Transverse colon (tissue), 4 donors: ENCODE measurements around the gene DNAH3. TPM values are rescaled to one million over a fixed set of nuclear protein-coding genes. Genes with fewer than 3 reads are reported as not detected.
"Not testable (repeated sequence)": the region's sequence is repeated elsewhere in the genome, so short reads cannot be mapped to it uniquely, and the experiment has no call there.

Experiments
- DNase-seq: peaks from one replicate; pipeline ENCODE4 v3.0.0-alpha.2; 2019
- H3K27ac ChIP-seq, 4 donors: fragments of 200-600 bp; sonication (generic); 2 replicates each; pipeline ENCODE4 v1.5.1; 2016 to 2018; ENCODE audit warnings: inconsistent platforms in 4 of 4
- H3K27me3 ChIP-seq: fragments of 200-600 bp; sonication (generic); 2 replicates; pipeline ENCODE4 v1.5.1; 2017; ENCODE audit warnings: inconsistent platforms
- H3K36me3 ChIP-seq, 4 donors: fragments of 200-600 bp; sonication (generic); 2 replicates each; pipeline ENCODE4 v1.5.1; 2017 to 2019; ENCODE audit warnings: inconsistent platforms in 4 of 4
- H3K4me1 ChIP-seq, 4 donors: fragments of 200-600 bp; sonication (generic); 2 replicates each; pipeline ENCODE4 v1.5.1; 2017 to 2020; ENCODE audit warnings: inconsistent platforms in 4 of 4
- H3K4me3 ChIP-seq, 4 donors: fragments of 200-600 bp; sonication (generic); 1 replicate in 1 of 4; 2 replicates in 3 of 4; pipeline versions ENCODE4 v1.5.1 to v1.6.1; 2017 to 2019; ENCODE audit warnings: inconsistent platforms in 4 of 4
- H3K9me3 ChIP-seq, 2 donors: fragments of 200-600 bp; sonication (generic); 2 replicates each; pipeline ENCODE4 v1.5.1; 2017 to 2019; ENCODE audit warnings: inconsistent platforms in 2 of 2
- EP300 ChIP-seq: sonication (generic); formaldehyde crosslinking; IDR thresholded peaks from one replicate; pipeline ENCODE4 v1.6.1; 2017; ENCODE audit warnings: antibody characterized with exemption, low read depth
- POLR2A ChIP-seq: fragments of 450-650 bp; IDR thresholded peaks from one replicate; pipeline ENCODE4 v1.6.1; 2016; ENCODE audit warnings: antibody characterized with exemption, mild to moderate bottlenecking, moderate library complexity
- POLR2AphosphoS5 ChIP-seq, 3 donors: sonication (generic); formaldehyde crosslinking; IDR thresholded peaks; one replicate each; pipeline ENCODE4 v1.6.1; 2016; ENCODE audit warnings: antibody characterized with exemption in 3 of 3
- WGBS, 2 donors: methylation state at CpG; one replicate each; pipeline ENCODE4 v1.1.5; 2018; ENCODE audit warnings: low coverage in 1 of 2; 5-methylcytosine and 5-hydroxymethylcytosine counted together
- in situ Hi-C, 4 donors: fragments of 200-750 bp; cut with MboI; loops; one replicate each; pipeline versions ENCODE4 v1.15.0 to v1.15.1; 2017; ENCODE audit warnings: low sequenced_read_pairs in 3 of 4, low pct_ligation_motif_present in 1 of 4, low pct_unique_long_range_greater_than_20kb in 1 of 4
- intact Hi-C: fragments of 100-400 bp; cut with DNase I; formaldehyde crosslinking; loops from one replicate; pipeline ENCODE4 v1.15.1; 2023; ENCODE audit warnings: low total_unique reads
- total RNA-seq, 4 donors: library from RNA; depleted of rRNA; stranded (reverse); fragments of >200 nt; gene quantifications; one replicate each; pipeline ENCODE4 v1.1.0, GENCODE V29; 2016
- TF ChIP-seq, protein P1 (sequence below), 5 experiments: fragments of 200-600 bp in 3 of 5; fragments of 450-650 bp in 2 of 5; sonication (generic) in 3 of 5; IDR thresholded peaks; 1 replicate in 2 of 5; 2 replicates in 3 of 5; pipeline ENCODE4 v1.5.1; 2016 to 2017; ENCODE audit warnings: antibody characterized with exemption in 5 of 5, inconsistent platforms in 3 of 5, mild to moderate bottlenecking in 2 of 5, moderate library complexity in 1 of 5

The DNAH3 gene
- total RNA-seq, 4 donors from 2014 or later: 1.1 to 28.7 (median 5.5) TPM

DNA sequence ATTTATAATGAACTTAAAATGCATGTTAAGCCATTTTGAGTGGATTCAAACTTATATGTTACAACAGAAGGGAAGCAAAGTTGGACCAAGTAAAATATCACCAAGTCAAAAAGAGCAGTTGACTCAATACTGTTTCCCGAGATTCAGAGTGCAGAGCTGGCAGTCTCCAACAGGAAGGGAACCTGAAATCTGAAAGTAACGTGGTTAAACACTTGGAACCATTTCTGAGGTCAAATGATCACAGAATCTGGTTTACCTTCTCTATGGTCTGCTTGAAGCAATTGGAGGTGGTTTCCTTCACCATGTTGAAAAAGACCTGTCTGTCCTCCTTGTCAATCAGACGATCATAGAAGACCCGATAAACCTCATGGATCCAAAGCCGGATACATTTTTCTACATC is 163.6 kb downstream of the DNAH3 start:
- 74 to 76% methylated on average over 5 of the region's 5 CpGs for WGBS, 2 donors
- Histone ChIP-seq H3K27ac (no peak overlapping the region), H3K4me3 (no peak overlapping the region), H3K4me1 (no peaks in the 10 kb centered on the region), H3K27me3 (no peaks in the 10 kb centered on the region), H3K9me3 (no peaks in the 10 kb centered on the region), H3K36me3 (no peaks in the 10 kb centered on the region)
- intact Hi-C loops (no loop called here), in situ Hi-C loops (no loop called here)
- no peak for TF ChIP-seq EP300
- TF ChIP-seq, protein P1, sequence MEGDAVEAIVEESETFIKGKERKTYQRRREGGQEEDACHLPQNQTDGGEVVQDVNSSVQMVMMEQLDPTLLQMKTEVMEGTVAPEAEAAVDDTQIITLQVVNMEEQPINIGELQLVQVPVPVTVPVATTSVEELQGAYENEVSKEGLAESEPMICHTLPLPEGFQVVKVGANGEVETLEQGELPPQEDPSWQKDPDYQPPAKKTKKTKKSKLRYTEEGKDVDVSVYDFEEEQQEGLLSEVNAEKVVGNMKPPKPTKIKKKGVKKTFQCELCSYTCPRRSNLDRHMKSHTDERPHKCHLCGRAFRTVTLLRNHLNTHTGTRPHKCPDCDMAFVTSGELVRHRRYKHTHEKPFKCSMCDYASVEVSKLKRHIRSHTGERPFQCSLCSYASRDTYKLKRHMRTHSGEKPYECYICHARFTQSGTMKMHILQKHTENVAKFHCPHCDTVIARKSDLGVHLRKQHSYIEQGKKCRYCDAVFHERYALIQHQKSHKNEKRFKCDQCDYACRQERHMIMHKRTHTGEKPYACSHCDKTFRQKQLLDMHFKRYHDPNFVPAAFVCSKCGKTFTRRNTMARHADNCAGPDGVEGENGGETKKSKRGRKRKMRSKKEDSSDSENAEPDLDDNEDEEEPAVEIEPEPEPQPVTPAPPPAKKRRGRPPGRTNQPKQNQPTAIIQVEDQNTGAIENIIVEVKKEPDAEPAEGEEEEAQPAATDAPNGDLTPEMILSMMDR (IDR thresholded peaks at IDR 0.05): no peak
- no peak for TF ChIP-seq POLR2AphosphoS5 (IDR thresholded peaks at IDR 0.05)
- TF ChIP-seq POLR2A: no peak
- no peak for DNase-seq

DNA sequence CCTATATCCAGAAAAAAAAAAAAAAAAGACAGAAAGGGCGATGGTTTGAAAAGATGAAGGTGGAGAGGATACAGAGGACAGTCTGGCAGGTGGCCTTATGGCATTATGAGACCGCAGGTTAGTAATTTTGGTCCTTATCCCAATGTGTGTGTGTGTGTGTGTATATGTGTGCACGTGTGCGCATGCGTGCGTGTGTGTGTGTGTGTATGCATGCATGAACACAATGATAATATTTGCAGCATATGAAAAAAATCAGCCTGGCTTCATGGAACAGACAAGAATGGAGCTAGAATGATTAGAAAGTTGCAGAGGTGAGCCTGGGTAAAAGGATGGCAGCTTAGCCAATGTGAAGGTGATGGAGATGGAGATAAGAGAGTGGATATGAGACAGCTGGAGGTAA is 166.6 kb downstream of the DNAH3 start:
- H3K36me3 ChIP-seq: no peaks in the 10 kb centered on the region
- DNase-seq: no peak
- intact Hi-C loops (no loop called here), in situ Hi-C loops (no loop called here)
- H3K9me3 ChIP-seq: no peaks in the 10 kb centered on the region
- no peaks in the 10 kb centered on the region for H3K4me1 ChIP-seq
- TF ChIP-seq, protein P1 (IDR thresholded peaks at IDR 0.05): no peak
- TF ChIP-seq POLR2AphosphoS5 (IDR thresholded peaks at IDR 0.05): no peak
- no peak for TF ChIP-seq POLR2A
- TF ChIP-seq EP300: no peak
- 81 to 91% methylated on average over 4 to 6 of the region's 6 CpGs for WGBS, 2 donors
- H3K4me3 ChIP-seq: no peak overlapping the region
- H3K27ac ChIP-seq: no peak overlapping the region
- no peaks in the 10 kb centered on the region for H3K27me3 ChIP-seq

DNA sequence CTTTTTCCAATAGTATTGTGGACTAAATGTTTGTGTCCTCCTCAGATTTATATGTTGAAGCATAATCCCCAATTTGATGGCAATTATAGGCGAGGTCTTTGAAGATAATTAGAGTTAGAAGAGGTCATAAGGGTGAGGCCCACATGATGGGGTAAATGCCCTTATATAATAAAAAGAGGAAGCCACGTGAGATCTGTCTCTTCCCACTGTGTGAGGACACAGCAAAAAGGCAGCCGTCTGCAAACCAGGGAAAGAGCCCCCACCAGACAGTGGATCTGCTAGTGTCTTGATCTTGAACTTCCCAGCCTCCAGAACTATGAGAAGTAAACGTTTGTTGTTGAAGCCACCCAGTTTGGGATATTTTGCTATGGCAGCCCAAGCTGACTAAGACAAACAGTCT is 174.1 kb downstream of the DNAH3 start:
- Histone ChIP-seq H3K9me3 (no peaks in the 10 kb centered on the region), H3K4me3 (no peak overlapping the region), H3K27me3 (no peaks in the 10 kb centered on the region), H3K36me3 (no peaks in the 10 kb centered on the region), H3K4me1 (no peaks in the 10 kb centered on the region), H3K27ac (no peak overlapping the region)
- 66% methylated on average over 4 of the region's 4 CpGs; no CpG with 5 or more reads in 1 of the 2 donors for WGBS, 2 donors
- DNase-seq: no peak
- intact Hi-C loops (no loop called here), in situ Hi-C loops (no loop called here)
- TF ChIP-seq POLR2A (no peak), POLR2AphosphoS5 (IDR thresholded peaks at IDR 0.05) (no peak), EP300 (no peak)
- TF ChIP-seq, protein P1 (IDR thresholded peaks at IDR 0.05): no peak

DNA sequence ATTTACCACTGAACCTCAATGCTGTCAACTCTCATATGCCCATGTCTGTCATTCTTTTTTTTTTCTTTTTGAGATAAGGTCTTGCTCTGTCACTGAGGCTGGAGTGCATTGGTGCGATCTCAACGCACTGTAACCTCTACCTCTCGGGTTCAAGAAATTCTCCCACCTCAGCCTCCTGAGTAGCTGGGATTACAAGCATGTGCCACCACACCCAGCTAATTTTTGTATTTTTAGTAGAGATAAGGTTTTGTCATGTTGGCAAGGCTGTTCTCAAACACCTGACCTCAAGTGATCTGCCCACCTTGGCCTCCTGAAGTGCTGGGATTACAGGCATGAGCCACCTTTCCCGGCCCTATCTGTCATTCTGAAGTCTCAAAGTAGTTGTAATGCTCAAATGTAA is 177.4 kb downstream of the DNAH3 start:
- H3K27ac ChIP-seq, DNase-seq, H3K27me3 ChIP-seq, H3K36me3 ChIP-seq, H3K9me3 ChIP-seq, H3K4me1 ChIP-seq, intact Hi-C loops, in situ Hi-C loops, H3K4me3 ChIP-seq: not testable (repeated sequence)
- WGBS, 2 donors: 95 to 96% methylated on average over 4 of the region's 4 CpGs

DNA sequence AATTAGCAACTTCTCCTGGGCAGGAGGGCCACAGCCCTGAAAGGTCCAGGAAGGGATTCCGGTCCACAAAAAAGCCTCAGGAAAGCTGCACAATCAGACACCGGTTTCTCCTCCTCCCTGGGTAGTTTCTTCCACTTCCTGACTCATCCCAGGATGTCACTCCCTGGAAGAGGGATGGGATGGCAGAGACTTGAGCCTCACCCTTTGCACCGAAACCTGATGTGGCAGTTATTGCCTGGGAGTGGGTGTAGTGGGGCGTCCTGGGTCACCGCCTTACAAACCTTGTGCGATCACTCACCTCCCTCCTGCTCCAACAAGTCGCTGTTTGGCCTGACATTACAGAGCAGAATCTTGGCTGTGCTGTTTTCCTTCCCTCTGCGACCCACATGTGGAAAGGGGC is 179.2 kb downstream of the DNAH3 start:
- TF ChIP-seq POLR2AphosphoS5 (IDR thresholded peaks at IDR 0.05) (no peak), POLR2A (no peak), EP300 (no peak)
- TF ChIP-seq, protein P1 (IDR thresholded peaks at IDR 0.05): no peak
- WGBS, 2 donors: 89 to 91% methylated on average over 3 to 8 of the region's 8 CpGs
- in situ Hi-C loops (no loop called here), intact Hi-C loops (no loop called here)
- no peak for DNase-seq
- Histone ChIP-seq H3K27me3 (no peaks in the 10 kb centered on the region), H3K4me3 (no peak overlapping the region), H3K9me3 (no peaks in the 10 kb centered on the region), H3K36me3 (no peaks in the 10 kb centered on the region), H3K4me1 (no peaks in the 10 kb centered on the region), H3K27ac (no peak overlapping the region)
